Osteoblast (primary cell): ENCODE data around the gene SH3YL1. TPM values are rescaled to one million over a fixed set of nuclear protein-coding genes. Genes with fewer than 3 reads are reported as not detected.

Experiments used
- DNase-seq: peaks from one replicate; pipeline ENCODE4 v3.0.0; 2011; ENCODE audit warnings: low spot score, mixed read lengths; ENCODE audit not compliant: insufficient read length; ENCODE audit errors: missing footprints
- H2AFZ ChIP-seq: 2 replicates; pipeline ENCODE4 v1.6.0; 2011; ENCODE audit warnings: mild to moderate bottlenecking, low read length
- H3K27ac ChIP-seq: 2 replicates; pipeline ENCODE4 v1.5.1; 2011; ENCODE audit warnings: mild to moderate bottlenecking, low read depth, low read length, moderate library complexity
- H3K27me3 ChIP-seq: 2 replicates; pipeline ENCODE4 v1.6.0; 2012; ENCODE audit warnings: mild to moderate bottlenecking, control low read depth, inconsistent platforms, low read length, moderate library complexity; ENCODE audit not compliant: insufficient read depth
- H3K36me3 ChIP-seq: 2 replicates; pipeline ENCODE4 v1.5.1; 2011; ENCODE audit warnings: mild to moderate bottlenecking, low read length, control low read depth, moderate library complexity; ENCODE audit not compliant: insufficient read depth
- H3K4me1 ChIP-seq: 2 replicates; pipeline ENCODE4 v1.5.1; 2011; ENCODE audit warnings: mild to moderate bottlenecking, low read length, control low read depth, moderate library complexity; ENCODE audit not compliant: insufficient read depth
- H3K4me2 ChIP-seq: 2 replicates; pipeline ENCODE4 v1.6.0; 2011; ENCODE audit warnings: mild to moderate bottlenecking, low read length; ENCODE audit not compliant: insufficient read depth
- H3K4me3 ChIP-seq: fragments of 200-600 bp; sonication (generic); 3 replicates; pipeline ENCODE4 v1.5.1; 2012; ENCODE audit warnings: mild to moderate bottlenecking, low read length, inconsistent platforms; ENCODE audit not compliant: insufficient read depth
- H3K79me2 ChIP-seq: 2 replicates; pipeline ENCODE4 v1.6.0; 2012; ENCODE audit warnings: mild to moderate bottlenecking, low read length, control low read depth, inconsistent platforms; ENCODE audit not compliant: insufficient read depth
- H3K9me3 ChIP-seq: 2 replicates; pipeline ENCODE4 v1.5.1; 2011; ENCODE audit warnings: low read depth, low read length, control low read depth
- H4K20me1 ChIP-seq: 2 replicates; pipeline ENCODE4 v1.6.0; 2012; ENCODE audit warnings: mild to moderate bottlenecking, low read length, control low read depth; ENCODE audit not compliant: insufficient read depth
- CTCF ChIP-seq: IDR thresholded peaks from 2 replicates; pipeline ENCODE4 v1.5.1; 2011; ENCODE audit warnings: mild to moderate bottlenecking, low read depth, low read length, moderate library complexity; ENCODE audit errors: extremely low read depth
- total RNA-seq: library from RNA; depleted of rRNA; stranded (reverse); fragments of >200 nt; gene quantifications from 2 replicates; pipeline ENCODE4 v1.2.3, GENCODE V29; 2012

SH3YL1 gene
- total RNA-seq, 1 donor: 52.1 TPM

GRCh38 chr2:193141-193671 lies 70.6 kb downstream of the SH3YL1 start:
- no peaks in the 10 kb centered on the region for H3K79me2 ChIP-seq
- DNase-seq: no peak
- H3K27me3 ChIP-seq: no peaks in the 10 kb centered on the region
- no peaks in the 10 kb centered on the region for H3K36me3 ChIP-seq
- H2AFZ ChIP-seq: peak overlapping the region; percentile 74
- no peak for TF ChIP-seq CTCF
- no peak overlapping the region for H3K4me3 ChIP-seq
- H3K4me1 ChIP-seq: no peaks in the 10 kb centered on the region
- H4K20me1 ChIP-seq: no peaks in the 10 kb centered on the region
- H3K27ac ChIP-seq: no peak overlapping the region
- no peak overlapping the region for H3K4me2 ChIP-seq
- H3K9me3 ChIP-seq: no peaks in the 10 kb centered on the region

DNA sequence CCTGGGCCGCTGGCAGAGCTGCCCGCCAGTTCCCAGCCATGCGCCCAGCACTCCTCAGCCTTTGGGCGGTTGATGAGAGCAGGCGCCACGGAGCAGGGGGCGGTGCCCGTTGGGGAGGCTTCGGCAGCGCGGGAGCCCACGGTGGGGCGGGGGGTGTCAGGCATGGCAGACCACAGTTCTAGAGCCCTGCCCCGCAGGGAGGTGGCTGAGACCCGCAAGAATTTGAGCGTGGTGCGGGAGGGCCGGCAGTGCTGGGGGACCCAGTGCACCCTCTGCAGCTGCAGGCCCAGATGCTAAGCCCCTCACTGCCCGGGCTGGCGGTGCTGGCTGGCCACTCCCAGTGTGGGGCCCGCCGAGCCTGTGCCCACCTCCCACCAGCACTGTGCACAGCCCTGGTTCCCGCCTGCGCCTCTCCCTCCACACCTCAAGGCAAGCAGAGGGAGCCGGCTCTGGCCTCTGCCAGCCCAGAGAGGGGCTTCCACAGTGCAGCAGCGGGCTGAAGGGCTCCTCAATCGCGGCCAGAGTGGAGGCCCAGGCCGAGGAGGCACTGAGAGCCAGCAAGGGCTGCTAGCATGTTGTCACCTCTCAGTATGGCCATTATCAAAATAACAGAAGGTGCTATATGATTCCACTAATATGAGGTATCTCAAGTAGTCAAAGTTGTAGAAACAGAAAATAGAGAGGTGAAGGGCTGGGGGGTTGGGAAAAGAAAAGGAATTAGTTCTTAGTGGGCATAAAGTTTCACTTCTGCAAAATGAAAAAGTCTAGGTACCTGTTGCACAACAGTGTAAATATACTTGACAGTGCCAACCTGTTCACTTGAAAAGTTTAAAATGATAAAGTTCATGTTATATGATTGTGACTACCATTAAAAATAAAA lies 72.3 kb downstream of the SH3YL1 start:
- Histone ChIP-seq H2AFZ (no peak overlapping the region), H3K9me3 (no peaks in the 10 kb centered on the region), H3K79me2 (no peaks in the 10 kb centered on the region), H3K36me3 (no peaks in the 10 kb centered on the region), H3K27me3 (no peaks in the 10 kb centered on the region), H3K4me2 (no peak overlapping the region), H3K4me1 (no peaks in the 10 kb centered on the region), H3K27ac (no peak overlapping the region), H3K4me3 (no peak overlapping the region), H4K20me1 (no peaks in the 10 kb centered on the region)
- no peak for DNase-seq
- no peak for TF ChIP-seq CTCF

DNA sequence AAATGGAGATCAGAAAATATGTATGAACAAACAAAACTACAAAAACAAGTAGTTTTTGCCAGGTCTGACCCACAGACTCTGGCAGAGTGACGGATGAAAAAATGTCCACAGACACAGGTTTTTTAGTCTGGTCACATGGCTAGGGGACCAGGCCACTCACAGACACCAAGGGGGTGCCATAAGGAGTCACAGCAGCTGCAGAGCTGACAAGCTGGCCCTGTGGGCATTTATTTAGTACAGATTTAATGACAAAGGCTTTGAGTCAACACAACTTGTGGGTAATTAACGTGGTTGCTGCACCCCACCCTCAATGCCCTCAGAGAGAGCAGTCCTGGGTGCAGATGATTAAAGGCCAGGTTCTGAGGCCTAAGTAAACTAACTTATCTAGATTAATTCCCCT lies 76.0 kb downstream of the SH3YL1 start:
- Histone ChIP-seq H3K36me3 (no peaks in the 10 kb centered on the region), H3K27me3 (no peaks in the 10 kb centered on the region), H2AFZ (no peak overlapping the region), H3K27ac (no peak overlapping the region), H3K4me2 (no peak overlapping the region), H3K4me3 (no peak overlapping the region), H3K9me3 (no peaks in the 10 kb centered on the region), H3K4me1 (no peaks in the 10 kb centered on the region), H3K79me2 (no peaks in the 10 kb centered on the region), H4K20me1 (no peaks in the 10 kb centered on the region)
- DNase-seq: no peak
- no peak for TF ChIP-seq CTCF

DNA sequence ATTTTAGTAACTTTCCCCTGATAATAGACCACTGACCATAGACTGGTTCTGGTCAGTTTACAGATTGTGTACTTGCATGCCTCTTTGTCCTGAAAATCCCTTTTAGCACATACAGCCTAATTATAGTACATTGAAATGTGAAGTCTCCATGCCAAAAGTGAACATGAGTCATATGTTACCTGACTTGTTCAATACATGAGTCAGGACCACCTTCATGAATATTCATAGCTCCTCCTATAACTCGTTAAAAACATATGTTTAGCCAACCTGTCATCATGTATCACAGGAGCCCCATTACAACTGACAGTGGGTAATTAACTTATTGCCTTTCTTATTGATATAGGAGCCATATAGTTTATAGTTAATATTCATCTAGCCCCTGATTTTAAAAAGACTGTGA lies 78.6 kb downstream of the SH3YL1 start:
- no peak overlapping the region for H2AFZ ChIP-seq
- H3K36me3 ChIP-seq: no peaks in the 10 kb centered on the region
- no peaks in the 10 kb centered on the region for H3K27me3 ChIP-seq
- H3K4me3 ChIP-seq: no peak overlapping the region
- H3K4me2 ChIP-seq: no peak overlapping the region
- H3K9me3 ChIP-seq: no peaks in the 10 kb centered on the region
- DNase-seq: no peak
- H3K27ac ChIP-seq: no peak overlapping the region
- TF ChIP-seq CTCF: no peak
- no peaks in the 10 kb centered on the region for H4K20me1 ChIP-seq
- no peaks in the 10 kb centered on the region for H3K4me1 ChIP-seq
- H3K79me2 ChIP-seq: no peaks in the 10 kb centered on the region
